Measurements from ENCODE around the gene ASCL5. TPM values are rescaled to one million over a fixed set of nuclear protein-coding genes. Genes with fewer than 3 reads are reported as not detected.

The ASCL5 gene
- total RNA-seq, 1 donor from 2014 or later, result not detected

DNA sequence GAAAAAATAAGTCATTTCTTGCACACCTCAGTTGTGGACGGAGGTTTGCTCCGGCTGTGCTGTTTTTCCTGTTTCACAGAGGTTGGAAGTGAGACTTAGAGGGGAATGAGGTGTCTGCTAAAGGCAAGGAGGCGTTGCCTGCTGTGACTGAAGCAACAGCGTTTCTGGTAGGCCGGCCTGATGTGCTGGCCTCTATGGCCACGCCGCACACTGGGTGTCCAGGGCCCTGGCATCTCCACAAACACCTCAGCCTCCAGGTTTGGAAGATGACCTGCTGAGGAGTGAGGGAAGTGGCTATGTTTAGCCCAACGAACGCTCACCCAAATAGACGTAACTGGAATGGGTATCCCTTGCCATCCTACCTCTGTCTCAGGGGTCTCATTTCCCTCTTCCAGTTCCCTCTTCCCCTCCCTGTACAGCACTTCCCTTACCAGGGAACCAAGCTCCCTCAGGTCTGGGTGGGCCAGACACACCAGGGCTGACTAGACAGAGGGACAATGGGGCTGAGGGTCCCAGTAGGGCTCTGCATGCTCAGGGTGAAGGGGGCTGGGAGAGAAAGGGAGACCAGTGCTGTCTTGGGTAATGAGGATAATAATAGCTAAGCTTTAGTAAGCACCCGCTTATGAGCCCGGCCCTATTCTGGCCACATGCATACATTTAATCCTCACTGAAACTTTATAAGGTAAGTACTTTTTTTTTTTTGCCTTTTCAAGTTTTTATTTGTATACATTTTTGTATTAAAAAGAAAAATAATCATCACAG lies 26.6 kb downstream of the ASCL5 start:
- H3K9me3 Mint-ChIP-seq (ENCODE audit: low read depth), result no peaks in the 10 kb centered on the region
- no peak for DNase-seq (ENCODE audit: low spot score)
- peaks cover 5% of the 10 kb centered on the region for H3K36me3 Mint-ChIP-seq (ENCODE audit: low read depth)
- H3K4me1 Mint-ChIP-seq (ENCODE audit: low read depth), result no peaks in the 10 kb centered on the region
- H3K4me3 Mint-ChIP-seq (ENCODE audit: unreplicated experiment), result no peak overlapping the region
- TF ChIP-seq, protein P1, sequence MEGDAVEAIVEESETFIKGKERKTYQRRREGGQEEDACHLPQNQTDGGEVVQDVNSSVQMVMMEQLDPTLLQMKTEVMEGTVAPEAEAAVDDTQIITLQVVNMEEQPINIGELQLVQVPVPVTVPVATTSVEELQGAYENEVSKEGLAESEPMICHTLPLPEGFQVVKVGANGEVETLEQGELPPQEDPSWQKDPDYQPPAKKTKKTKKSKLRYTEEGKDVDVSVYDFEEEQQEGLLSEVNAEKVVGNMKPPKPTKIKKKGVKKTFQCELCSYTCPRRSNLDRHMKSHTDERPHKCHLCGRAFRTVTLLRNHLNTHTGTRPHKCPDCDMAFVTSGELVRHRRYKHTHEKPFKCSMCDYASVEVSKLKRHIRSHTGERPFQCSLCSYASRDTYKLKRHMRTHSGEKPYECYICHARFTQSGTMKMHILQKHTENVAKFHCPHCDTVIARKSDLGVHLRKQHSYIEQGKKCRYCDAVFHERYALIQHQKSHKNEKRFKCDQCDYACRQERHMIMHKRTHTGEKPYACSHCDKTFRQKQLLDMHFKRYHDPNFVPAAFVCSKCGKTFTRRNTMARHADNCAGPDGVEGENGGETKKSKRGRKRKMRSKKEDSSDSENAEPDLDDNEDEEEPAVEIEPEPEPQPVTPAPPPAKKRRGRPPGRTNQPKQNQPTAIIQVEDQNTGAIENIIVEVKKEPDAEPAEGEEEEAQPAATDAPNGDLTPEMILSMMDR (IDR thresholded peaks at IDR 0.05), result no peak
- peaks cover 13% of the 10 kb centered on the region for H3K27me3 Mint-ChIP-seq (ENCODE audit: low read depth)
- no peak overlapping the region for H3K27ac Mint-ChIP-seq (ENCODE audit: unreplicated experiment)

DNA sequence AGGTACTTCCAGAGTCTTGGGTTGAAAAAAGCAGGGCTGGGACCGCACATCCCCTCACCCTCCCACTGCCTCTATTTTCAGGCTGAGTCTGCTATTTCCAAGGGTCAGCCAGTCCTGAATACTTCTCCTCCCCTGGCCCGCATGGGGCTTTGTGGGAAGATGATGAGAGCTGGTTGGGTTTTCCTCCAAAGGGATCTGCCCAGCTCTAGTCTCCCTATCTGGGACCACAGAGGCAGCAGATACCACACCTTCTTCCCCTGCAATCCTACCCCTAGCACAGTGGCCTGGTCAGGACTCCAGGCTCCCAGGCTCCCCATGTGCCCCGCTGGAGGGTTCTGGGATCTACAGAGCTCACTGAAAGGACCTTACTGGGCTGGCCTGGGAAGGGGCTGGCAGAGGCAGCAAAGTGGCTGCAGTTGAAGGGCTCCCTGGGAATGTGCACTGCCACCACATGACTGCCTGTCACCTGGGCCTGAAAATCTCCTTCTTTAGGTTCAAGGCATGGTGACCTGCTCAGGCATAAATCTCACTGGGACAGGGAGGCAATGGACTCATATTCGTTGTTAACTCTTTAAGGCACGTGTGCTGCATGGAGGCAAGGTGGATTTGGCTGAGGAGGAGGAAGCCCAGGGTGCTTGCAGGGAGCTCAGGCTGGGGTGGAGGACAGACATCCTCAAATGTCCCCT lies 27.8 kb downstream of the ASCL5 start:
- TF ChIP-seq, protein P1 (IDR thresholded peaks at IDR 0.05), result no peak
- DNase-seq (ENCODE audit: low spot score), result no peak
- no peaks in the 10 kb centered on the region for H3K9me3 Mint-ChIP-seq (ENCODE audit: low read depth)
- peaks cover 5% of the 10 kb centered on the region for H3K36me3 Mint-ChIP-seq (ENCODE audit: low read depth)
- no peak overlapping the region for H3K4me3 Mint-ChIP-seq (ENCODE audit: unreplicated experiment)
- peaks cover 4% of the 10 kb centered on the region for H3K4me1 Mint-ChIP-seq (ENCODE audit: low read depth)
- peaks cover 13% of the 10 kb centered on the region for H3K27me3 Mint-ChIP-seq (ENCODE audit: low read depth)
- no peak overlapping the region for H3K27ac Mint-ChIP-seq (ENCODE audit: unreplicated experiment)

DNA sequence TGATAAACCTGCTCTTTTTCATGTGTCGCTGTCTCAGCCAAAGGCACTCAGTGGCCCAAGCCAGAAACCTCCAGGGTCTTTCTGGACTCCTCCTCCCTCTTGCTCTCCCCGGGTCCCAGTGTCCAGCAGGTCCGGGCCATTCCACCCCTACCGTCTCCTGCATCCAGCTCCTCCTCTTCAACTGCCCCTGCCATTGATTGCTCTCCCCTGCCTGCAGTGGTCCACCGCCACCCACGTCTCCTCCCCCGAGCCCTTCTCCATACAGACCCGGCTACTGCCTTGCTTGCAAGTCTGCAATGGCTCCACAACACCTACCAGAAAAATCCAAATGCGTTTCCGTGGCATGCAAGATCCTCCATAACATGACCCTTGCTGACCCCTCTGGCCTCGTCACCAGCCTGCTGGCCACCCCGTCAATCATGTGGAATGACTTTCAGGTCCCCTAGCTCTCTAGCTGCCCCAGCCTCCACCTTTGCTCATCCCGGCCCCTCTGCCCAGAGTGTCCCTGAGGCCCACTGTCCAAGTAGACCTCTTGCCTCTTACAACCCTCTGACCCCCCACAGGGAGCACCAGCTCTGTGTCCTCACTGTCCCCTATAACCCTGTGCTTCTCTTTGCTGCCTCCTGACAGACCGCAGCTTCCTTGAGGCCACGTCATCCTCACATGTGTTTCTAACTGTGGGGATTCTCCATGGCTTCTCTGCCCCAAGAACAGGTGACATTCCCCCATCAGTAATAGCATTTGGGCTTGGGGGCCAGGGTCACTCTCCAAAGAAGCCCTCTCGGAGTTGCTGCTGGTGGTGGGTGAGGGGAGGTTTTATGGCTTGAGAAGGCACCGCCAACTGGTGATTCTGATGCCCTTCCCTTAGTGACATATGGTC lies 29.8 kb downstream of the ASCL5 start:
- Mint-ChIP-seq H3K36me3 (ENCODE audit: low read depth) (peaks cover 5% of the 10 kb centered on the region), H3K4me1 (ENCODE audit: low read depth) (peaks cover 6% of the 10 kb centered on the region), H3K27ac (ENCODE audit: unreplicated experiment) (no peak overlapping the region), H3K9me3 (ENCODE audit: low read depth) (no peaks in the 10 kb centered on the region), H3K4me3 (ENCODE audit: unreplicated experiment) (no peak overlapping the region), H3K27me3 (ENCODE audit: low read depth) (peaks cover 13% of the 10 kb centered on the region)
- TF ChIP-seq, protein P1 (IDR thresholded peaks at IDR 0.05), result no peak
- DNase-seq (ENCODE audit: low spot score), result no peak

DNA sequence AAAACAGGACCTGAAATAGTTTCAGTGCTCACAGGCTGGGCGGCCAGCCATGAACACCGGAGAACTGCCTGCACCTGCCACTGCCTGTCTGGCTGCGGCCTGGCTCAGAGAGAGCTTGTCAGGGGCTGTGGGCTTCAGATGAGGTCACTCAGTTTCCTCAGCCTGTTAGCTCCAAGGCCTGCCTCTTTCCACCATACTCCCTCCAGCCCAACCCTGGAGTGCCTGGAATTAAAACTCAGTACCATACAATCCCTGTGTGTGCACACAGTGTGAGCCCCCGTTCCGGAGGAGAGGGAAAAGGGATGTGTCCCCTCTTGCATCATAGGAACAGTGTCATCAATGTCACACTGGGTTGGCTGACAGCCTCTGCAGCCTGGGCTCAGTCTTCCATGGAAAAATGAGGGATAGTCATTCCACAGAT lies 30.9 kb downstream of the ASCL5 start:
- Mint-ChIP-seq H3K36me3 (ENCODE audit: low read depth) (peaks cover 5% of the 10 kb centered on the region), H3K27ac (ENCODE audit: unreplicated experiment) (no peak overlapping the region), H3K4me3 (ENCODE audit: unreplicated experiment) (no peak overlapping the region), H3K27me3 (ENCODE audit: low read depth) (peaks cover 13% of the 10 kb centered on the region), H3K4me1 (ENCODE audit: low read depth) (peaks cover 12% of the 10 kb centered on the region), H3K9me3 (ENCODE audit: low read depth) (no peaks in the 10 kb centered on the region)
- DNase-seq (ENCODE audit: low spot score), result no peak
- TF ChIP-seq, protein P1 (IDR thresholded peaks at IDR 0.05), result no peak

DNA sequence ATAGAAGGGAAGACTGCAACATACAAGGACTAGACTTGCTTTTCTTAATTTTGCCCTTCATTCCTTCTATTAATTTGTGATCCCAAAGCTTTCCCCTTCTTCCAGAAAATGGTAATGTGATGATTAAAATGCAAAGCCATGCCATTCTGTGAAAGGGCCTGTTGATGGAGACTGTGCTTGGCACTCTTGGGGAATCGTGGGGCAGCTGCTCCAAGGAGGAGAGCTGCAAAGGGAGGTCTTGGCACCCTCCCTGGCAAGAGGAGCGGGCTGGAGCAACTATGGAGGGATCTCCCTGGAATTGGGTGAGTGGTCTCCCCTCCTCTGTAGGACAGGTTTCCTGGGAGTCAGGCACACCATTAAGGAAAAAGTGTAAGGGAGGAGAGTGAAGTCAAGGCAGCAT lies 31.4 kb downstream of the ASCL5 start:
- H3K9me3 Mint-ChIP-seq (ENCODE audit: low read depth), result no peaks in the 10 kb centered on the region
- peaks cover 5% of the 10 kb centered on the region for H3K36me3 Mint-ChIP-seq (ENCODE audit: low read depth)
- no peak for DNase-seq (ENCODE audit: low spot score)
- peaks cover 15% of the 10 kb centered on the region for H3K4me1 Mint-ChIP-seq (ENCODE audit: low read depth)
- TF ChIP-seq, protein P1 (IDR thresholded peaks at IDR 0.05), result no peak
- H3K27ac Mint-ChIP-seq (ENCODE audit: unreplicated experiment), result no peak overlapping the region
- H3K27me3 Mint-ChIP-seq (ENCODE audit: low read depth), result peaks cover 13% of the 10 kb centered on the region
- H3K4me3 Mint-ChIP-seq (ENCODE audit: unreplicated experiment), result no peak overlapping the region
